HepG2 (cell line): Measurements from ENCODE around the gene NME1. TPM values are rescaled to one million over a fixed set of nuclear protein-coding genes. Genes with fewer than 3 reads are reported as not detected.

Source experiments
- polyA plus RNA-seq, 8 experiments: library from polyadenylated mRNA; depleted of rRNA in 3 of 8; stranded (reverse) in 7 of 8; unstranded in 1 of 8; fragments of >200 nt; fragmentation: Illumina TruSeq in 4 of 8; extraction: Trizol in 4 of 8; gene quantifications; 2 replicates each; pipeline versions ENCODE4 v1.2.1 to v1.2.3, GENCODE V29; 2011 to 2016; ENCODE audit warnings: low read depth in 4 of 8, missing spikeins in 1 of 8, mixed read lengths in 1 of 8; ENCODE audit not compliant: insufficient read depth in 1 of 8
- total RNA-seq, 5 experiments: library from RNA; depleted of rRNA; stranded (reverse); fragments of >200 nt; fragmentation: Illumina TruSeq; extraction: Trizol; gene quantifications; 2 replicates each; pipeline ENCODE4 v1.2.3, GENCODE V29; 2016; ENCODE audit warnings: low read depth in 1 of 5

NME1 gene
- total and polyA plus RNA-seq, 2 of the 13 experiments (the other 11 are each of a cell fraction or from before 2014, with no cell fraction given), result 295 to 516 TPM

Other genes starting within 250 kb of the NME1 start
- 78.6 and 84.0 TPM in 2 replicates for gene SPAG9, start 32.7 kb upstream of the NME1 start, total RNA-seq (2016; rRNA removed; fragmentation: Illumina TruSeq; extraction: Trizol)
- 43.2 and 44.9 TPM in 2 replicates for gene SPAG9, start 32.7 kb upstream of the NME1 start, polyA plus RNA-seq (2011; rRNA removed)
- 1,213 and 1,462 TPM in 2 replicates for gene NME2, start 12.9 kb downstream of the NME1 start, total RNA-seq (2016; rRNA removed; fragmentation: Illumina TruSeq; extraction: Trizol)
- 670 and 790 TPM in 2 replicates for gene NME2, start 12.9 kb downstream of the NME1 start, polyA plus RNA-seq (2011; rRNA removed)
- 20.9 and 21.7 TPM in 2 replicates for gene MBTD1, start 106.5 kb downstream of the NME1 start, total RNA-seq (2016; rRNA removed; fragmentation: Illumina TruSeq; extraction: Trizol)
- gene MBTD1, start 106.5 kb downstream of the NME1 start, polyA plus RNA-seq (2011; rRNA removed), result 17.4 and 20.9 TPM in 2 replicates
- gene UTP18, start 107.0 kb downstream of the NME1 start, total RNA-seq (2016; rRNA removed; fragmentation: Illumina TruSeq; extraction: Trizol), result 104 and 151 TPM in 2 replicates
- 23.8 and 35.2 TPM in 2 replicates for gene UTP18, start 107.0 kb downstream of the NME1 start, polyA plus RNA-seq (2011; rRNA removed)